ENCODE data around the gene TRAF3IP1.
"Not testable (repeated sequence)": the region's sequence is repeated elsewhere in the genome, so short reads cannot be mapped to it uniquely, and the experiment has no call there.

The TRAF3IP1 gene

GRCh38 chr2:238405217-238405555, 84.9 kb downstream of the TRAF3IP1 start:
- DNase-seq (ENCODE audit: extremely low read depth in 1 of 2, low read depth in 1 of 2), result not testable (repeated sequence)

- no peak for DNase-seq (ENCODE audit: extremely low read depth in 1 of 2, low read depth in 1 of 2)
These were observed 86.1 kb downstream of the TRAF3IP1 start for GRCh38 chr2:238406221-238406997.

GRCh38 chr2:238406998-238407285, 86.6 kb downstream of the TRAF3IP1 start:
- DNase-seq (ENCODE audit: extremely low read depth in 1 of 2, low read depth in 1 of 2), result no peak

GRCh38 chr2:238407566-238407965, 87.2 kb downstream of the TRAF3IP1 start:
- no peak for DNase-seq (ENCODE audit: extremely low read depth in 1 of 2, low read depth in 1 of 2)

GRCh38 chr2:238408615-238409340, 88.5 kb downstream of the TRAF3IP1 start:
- no peak for DNase-seq (ENCODE audit: extremely low read depth in 1 of 2, low read depth in 1 of 2)

- no peak for DNase-seq (ENCODE audit: extremely low read depth in 1 of 2, low read depth in 1 of 2)
These were observed 89.3 kb downstream of the TRAF3IP1 start for GRCh38 chr2:238409341-238410199.

- DNase-seq (ENCODE audit: extremely low read depth in 1 of 2, low read depth in 1 of 2), result no peak
These were observed 91.9 kb downstream of the TRAF3IP1 start for GRCh38 chr2:238412067-238412767.

GRCh38 chr2:238413368-238413767, 93.0 kb downstream of the TRAF3IP1 start:
- DNase-seq (ENCODE audit: extremely low read depth in 1 of 2, low read depth in 1 of 2), result no peak

- no peak for DNase-seq (ENCODE audit: extremely low read depth in 1 of 2, low read depth in 1 of 2)
These were observed 94.9 kb downstream of the TRAF3IP1 start for GRCh38 chr2:238415036-238415764.

- no peak for DNase-seq (ENCODE audit: extremely low read depth in 1 of 2, low read depth in 1 of 2)
These were observed 95.6 kb downstream of the TRAF3IP1 start for GRCh38 chr2:238415893-238416292.

- DNase-seq (ENCODE audit: extremely low read depth in 1 of 2, low read depth in 1 of 2), result no peak
These were observed 98.1 kb downstream of the TRAF3IP1 start for GRCh38 chr2:238418196-238418998.

- no peak for DNase-seq (ENCODE audit: extremely low read depth in 1 of 2, low read depth in 1 of 2)
These were observed 98.8 kb downstream of the TRAF3IP1 start for GRCh38 chr2:238418999-238419546.

GRCh38 chr2:238420442-238420841, 100.1 kb downstream of the TRAF3IP1 start:
- DNase-seq (ENCODE audit: extremely low read depth in 1 of 2, low read depth in 1 of 2), result no peak

- no peak for DNase-seq (ENCODE audit: extremely low read depth in 1 of 2, low read depth in 1 of 2)
These were observed 100.8 kb downstream of the TRAF3IP1 start for GRCh38 chr2:238420878-238421694.

GRCh38 chr2:238421695-238422035, 101.3 kb downstream of the TRAF3IP1 start:
- no peak for DNase-seq (ENCODE audit: extremely low read depth in 1 of 2, low read depth in 1 of 2)

GRCh38 chr2:238422285-238422684, 102.0 kb downstream of the TRAF3IP1 start:
- DNase-seq (ENCODE audit: extremely low read depth in 1 of 2, low read depth in 1 of 2), result no peak

- no peak for DNase-seq (ENCODE audit: extremely low read depth in 1 of 2, low read depth in 1 of 2)
These were observed 102.6 kb downstream of the TRAF3IP1 start for GRCh38 chr2:238422940-238423339.

- no peak for DNase-seq (ENCODE audit: extremely low read depth in 1 of 2, low read depth in 1 of 2)
These were observed 103.4 kb downstream of the TRAF3IP1 start for GRCh38 chr2:238423561-238424312.
